ENCODE measurements around the gene ARHGAP22. TPM values are rescaled to one million over a fixed set of nuclear protein-coding genes. Genes with fewer than 3 reads are reported as not detected.

Gene ARHGAP22
- total RNA-seq, 4 donors from 2014 or later: 2.2 to 9.1 (median 4.8) TPM

DNA sequence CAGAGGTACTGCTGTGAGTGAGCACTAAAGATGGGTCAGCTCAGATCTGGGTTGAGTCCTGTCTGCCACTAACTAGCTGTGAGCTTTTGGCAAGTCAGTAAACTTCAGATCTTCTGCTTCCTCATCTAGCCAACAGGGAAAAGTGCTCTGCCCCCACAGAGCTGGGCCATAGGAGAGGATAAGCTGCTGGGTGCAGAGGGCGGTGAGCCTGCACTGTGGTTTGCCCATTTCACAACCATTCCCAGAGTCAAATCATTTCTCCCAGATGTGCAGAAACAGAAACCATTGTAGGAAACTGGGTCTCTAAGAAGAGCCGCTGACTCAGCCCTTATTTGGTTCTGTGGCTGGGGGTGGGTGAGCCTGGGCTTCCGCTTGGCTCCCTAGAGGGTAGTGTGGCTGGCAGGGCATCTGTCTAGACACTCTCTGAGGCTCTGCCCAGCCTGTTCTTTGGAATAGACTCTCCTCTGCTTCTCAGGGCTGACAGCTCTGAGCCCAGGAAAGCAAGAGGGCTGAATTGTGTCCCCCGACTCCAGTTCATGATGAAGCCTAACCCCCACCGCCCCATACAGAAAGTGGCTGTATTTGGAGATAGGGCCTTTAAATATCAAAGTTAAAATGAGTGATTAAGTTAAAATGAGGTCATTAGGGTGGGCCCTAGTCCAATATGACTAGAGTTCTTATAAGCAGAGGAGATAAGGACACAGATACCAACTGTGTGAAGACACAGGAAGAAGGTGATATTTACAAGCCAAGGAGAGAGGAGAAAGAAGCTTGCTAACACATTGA lies 29.5 kb upstream of the ARHGAP22 start:
- peak; percentile 91 for DNase-seq (ENCODE audit: extremely low spot score)
- H3K36me3 ChIP-seq: no peaks in the 10 kb centered on the region
- no peaks in the 10 kb centered on the region for H3K27me3 ChIP-seq
- TF ChIP-seq EP300 (IDR thresholded peaks at IDR 0.05) (no peak), POLR2AphosphoS5 (IDR thresholded peaks at IDR 0.05) (peak in 1 of 2 donors; percentile 7), POLR2A (IDR thresholded peaks at IDR 0.05; ENCODE audit: low read depth) (no peak)
- H3K4me1 ChIP-seq: peaks cover 0 to 5% (median 1%) of the 10 kb centered on the region in 4 donors
- H3K9me3 ChIP-seq: no peaks in the 10 kb centered on the region
- no peak overlapping the region for H3K4me3 ChIP-seq
- no peak overlapping the region for H3K27ac ChIP-seq (replicated peaks in 1 of 4)
- WGBS: 68% methylated on average over 4 of the region's 5 CpGs
- intact Hi-C loops (cut with DNase I): no loop called here

GRCh38 chr10:48633381-48634197 lies 28.7 kb upstream of the ARHGAP22 start:
- Histone ChIP-seq H3K9me3 (no peaks in the 10 kb centered on the region), H3K27me3 (no peaks in the 10 kb centered on the region), H3K27ac (replicated peaks in 1 of 4) (no peak overlapping the region), H3K36me3 (no peaks in the 10 kb centered on the region), H3K4me3 (no peak overlapping the region), H3K4me1 (peaks cover 0 to 5% (median 1%) of the 10 kb centered on the region in 4 donors)
- intact Hi-C loops (cut with DNase I): no loop called here
- TF ChIP-seq POLR2A (IDR thresholded peaks at IDR 0.05; ENCODE audit: low read depth) (no peak), POLR2AphosphoS5 (IDR thresholded peaks at IDR 0.05) (no peak), EP300 (IDR thresholded peaks at IDR 0.05) (no peak)
- TF ChIP-seq, protein P1, sequence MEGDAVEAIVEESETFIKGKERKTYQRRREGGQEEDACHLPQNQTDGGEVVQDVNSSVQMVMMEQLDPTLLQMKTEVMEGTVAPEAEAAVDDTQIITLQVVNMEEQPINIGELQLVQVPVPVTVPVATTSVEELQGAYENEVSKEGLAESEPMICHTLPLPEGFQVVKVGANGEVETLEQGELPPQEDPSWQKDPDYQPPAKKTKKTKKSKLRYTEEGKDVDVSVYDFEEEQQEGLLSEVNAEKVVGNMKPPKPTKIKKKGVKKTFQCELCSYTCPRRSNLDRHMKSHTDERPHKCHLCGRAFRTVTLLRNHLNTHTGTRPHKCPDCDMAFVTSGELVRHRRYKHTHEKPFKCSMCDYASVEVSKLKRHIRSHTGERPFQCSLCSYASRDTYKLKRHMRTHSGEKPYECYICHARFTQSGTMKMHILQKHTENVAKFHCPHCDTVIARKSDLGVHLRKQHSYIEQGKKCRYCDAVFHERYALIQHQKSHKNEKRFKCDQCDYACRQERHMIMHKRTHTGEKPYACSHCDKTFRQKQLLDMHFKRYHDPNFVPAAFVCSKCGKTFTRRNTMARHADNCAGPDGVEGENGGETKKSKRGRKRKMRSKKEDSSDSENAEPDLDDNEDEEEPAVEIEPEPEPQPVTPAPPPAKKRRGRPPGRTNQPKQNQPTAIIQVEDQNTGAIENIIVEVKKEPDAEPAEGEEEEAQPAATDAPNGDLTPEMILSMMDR (IDR thresholded peaks at IDR 0.05): no peak
- 80% methylated on average over 4 of the region's 4 CpGs for WGBS
- no peak for DNase-seq (ENCODE audit: extremely low spot score)

DNA sequence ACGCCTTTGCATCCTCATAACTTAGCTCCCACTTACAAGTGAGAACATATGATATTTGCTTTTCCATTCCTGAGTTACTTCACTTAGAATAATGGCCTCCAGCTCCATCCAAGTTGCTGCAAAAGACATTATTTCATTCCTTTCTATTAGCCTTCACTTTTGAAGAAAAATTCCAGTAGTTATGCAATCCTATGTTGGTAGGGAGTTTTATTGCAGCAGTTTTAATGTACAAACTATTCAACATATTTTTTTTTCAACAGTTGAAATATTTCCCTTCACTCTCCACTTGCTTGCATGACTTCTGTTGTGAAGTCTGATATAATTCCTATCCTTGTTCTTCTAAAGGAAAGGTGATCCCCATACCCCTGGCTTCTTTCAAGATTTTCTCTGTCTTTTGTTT lies 27.3 kb upstream of the ARHGAP22 start:
- Histone ChIP-seq H3K36me3 (no peaks in the 10 kb centered on the region), H3K27ac (replicated peaks in 1 of 4) (no peak overlapping the region), H3K27me3 (no peaks in the 10 kb centered on the region), H3K4me3 (no peak overlapping the region), H3K4me1 (peaks cover 0 to 5% (median 1%) of the 10 kb centered on the region in 4 donors), H3K9me3 (no peaks in the 10 kb centered on the region)
- TF ChIP-seq, protein P1 (IDR thresholded peaks at IDR 0.05): no peak
- TF ChIP-seq POLR2A (IDR thresholded peaks at IDR 0.05; ENCODE audit: low read depth) (no peak), EP300 (IDR thresholded peaks at IDR 0.05) (no peak), POLR2AphosphoS5 (IDR thresholded peaks at IDR 0.05) (no peak)
- intact Hi-C loops (cut with DNase I): no loop called here
- WGBS: 95% methylated on average over 1 of the region's 1 CpG
- DNase-seq (ENCODE audit: extremely low spot score): no peak

GRCh38 chr10:48627984-48628609 lies 23.2 kb upstream of the ARHGAP22 start:
- intact Hi-C loops (cut with DNase I): no loop called here
- Histone ChIP-seq H3K36me3 (no peaks in the 10 kb centered on the region), H3K9me3 (no peaks in the 10 kb centered on the region), H3K27ac (replicated peaks in 1 of 4) (no peak overlapping the region), H3K4me3 (no peak overlapping the region), H3K27me3 (no peaks in the 10 kb centered on the region), H3K4me1 (no peaks in the 10 kb centered on the region)
- peak; percentile 90 for DNase-seq (ENCODE audit: extremely low spot score)
- 80% methylated on average over 1 of the region's 2 CpGs for WGBS
- no peak for TF ChIP-seq EP300 (IDR thresholded peaks at IDR 0.05)
- no peak for TF ChIP-seq POLR2AphosphoS5 (IDR thresholded peaks at IDR 0.05)
- TF ChIP-seq, protein P1 (IDR thresholded peaks at IDR 0.05): no peak
- no peak for TF ChIP-seq POLR2A (IDR thresholded peaks at IDR 0.05; ENCODE audit: low read depth)
